Neural crest cell (in vitro differentiated cells): Measurements from ENCODE around the gene DLEU7. TPM values are rescaled to one million over a fixed set of nuclear protein-coding genes. Genes with fewer than 3 reads are reported as not detected.

Source experiments
- DNase-seq: peaks from one replicate; pipeline ENCODE4 v3.0.0; 2021; ENCODE audit warnings: low read depth, mixed read lengths, low spot score
- H3K27ac Mint-ChIP-seq: one replicate; pipeline ENCODE4 v1.8.0; 2021; ENCODE audit warnings: mild to moderate bottlenecking, mixed read lengths; ENCODE audit not compliant: unreplicated experiment
- H3K27me3 Mint-ChIP-seq: 2 replicates; pipeline ENCODE4 v1.8.0; 2021; ENCODE audit warnings: low read depth, mild to moderate bottlenecking, mixed read lengths
- H3K36me3 Mint-ChIP-seq: 2 replicates; pipeline ENCODE4 v1.8.0; 2021; ENCODE audit warnings: low read depth, mild to moderate bottlenecking, mixed read lengths
- H3K4me1 Mint-ChIP-seq: 2 replicates; pipeline ENCODE4 v1.8.0; 2021; ENCODE audit warnings: mixed read lengths
- H3K4me3 Mint-ChIP-seq: one replicate; pipeline ENCODE4 v1.8.0; 2021; ENCODE audit warnings: mild to moderate bottlenecking, mixed read lengths
- H3K9me3 Mint-ChIP-seq: 2 replicates; pipeline ENCODE4 v1.8.0; 2021; ENCODE audit warnings: mixed read lengths
- total RNA-seq: library from RNA; stranded (reverse); gene quantifications from 2 replicates; pipeline ENCODE4 v1.2.1, GENCODE V29; 2021
- TF ChIP-seq, protein P1 (sequence below): fragments of 200-600 bp; sonication (generic); conservative IDR thresholded peaks from 2 replicates; pipeline ENCODE4 v1.5.0; 2021; ENCODE audit warnings: antibody characterized with exemption, mild to moderate bottlenecking

The DLEU7 gene
- total RNA-seq, 1 donor from 2014 or later: 0.51 TPM

- H3K27ac Mint-ChIP-seq: no peak overlapping the region
- TF ChIP-seq, protein P1, sequence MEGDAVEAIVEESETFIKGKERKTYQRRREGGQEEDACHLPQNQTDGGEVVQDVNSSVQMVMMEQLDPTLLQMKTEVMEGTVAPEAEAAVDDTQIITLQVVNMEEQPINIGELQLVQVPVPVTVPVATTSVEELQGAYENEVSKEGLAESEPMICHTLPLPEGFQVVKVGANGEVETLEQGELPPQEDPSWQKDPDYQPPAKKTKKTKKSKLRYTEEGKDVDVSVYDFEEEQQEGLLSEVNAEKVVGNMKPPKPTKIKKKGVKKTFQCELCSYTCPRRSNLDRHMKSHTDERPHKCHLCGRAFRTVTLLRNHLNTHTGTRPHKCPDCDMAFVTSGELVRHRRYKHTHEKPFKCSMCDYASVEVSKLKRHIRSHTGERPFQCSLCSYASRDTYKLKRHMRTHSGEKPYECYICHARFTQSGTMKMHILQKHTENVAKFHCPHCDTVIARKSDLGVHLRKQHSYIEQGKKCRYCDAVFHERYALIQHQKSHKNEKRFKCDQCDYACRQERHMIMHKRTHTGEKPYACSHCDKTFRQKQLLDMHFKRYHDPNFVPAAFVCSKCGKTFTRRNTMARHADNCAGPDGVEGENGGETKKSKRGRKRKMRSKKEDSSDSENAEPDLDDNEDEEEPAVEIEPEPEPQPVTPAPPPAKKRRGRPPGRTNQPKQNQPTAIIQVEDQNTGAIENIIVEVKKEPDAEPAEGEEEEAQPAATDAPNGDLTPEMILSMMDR: peak; percentile 28
Observed at GRCh38 chr13:50805805-50806204, 37.7 kb downstream of the DLEU7 start.

DNA sequence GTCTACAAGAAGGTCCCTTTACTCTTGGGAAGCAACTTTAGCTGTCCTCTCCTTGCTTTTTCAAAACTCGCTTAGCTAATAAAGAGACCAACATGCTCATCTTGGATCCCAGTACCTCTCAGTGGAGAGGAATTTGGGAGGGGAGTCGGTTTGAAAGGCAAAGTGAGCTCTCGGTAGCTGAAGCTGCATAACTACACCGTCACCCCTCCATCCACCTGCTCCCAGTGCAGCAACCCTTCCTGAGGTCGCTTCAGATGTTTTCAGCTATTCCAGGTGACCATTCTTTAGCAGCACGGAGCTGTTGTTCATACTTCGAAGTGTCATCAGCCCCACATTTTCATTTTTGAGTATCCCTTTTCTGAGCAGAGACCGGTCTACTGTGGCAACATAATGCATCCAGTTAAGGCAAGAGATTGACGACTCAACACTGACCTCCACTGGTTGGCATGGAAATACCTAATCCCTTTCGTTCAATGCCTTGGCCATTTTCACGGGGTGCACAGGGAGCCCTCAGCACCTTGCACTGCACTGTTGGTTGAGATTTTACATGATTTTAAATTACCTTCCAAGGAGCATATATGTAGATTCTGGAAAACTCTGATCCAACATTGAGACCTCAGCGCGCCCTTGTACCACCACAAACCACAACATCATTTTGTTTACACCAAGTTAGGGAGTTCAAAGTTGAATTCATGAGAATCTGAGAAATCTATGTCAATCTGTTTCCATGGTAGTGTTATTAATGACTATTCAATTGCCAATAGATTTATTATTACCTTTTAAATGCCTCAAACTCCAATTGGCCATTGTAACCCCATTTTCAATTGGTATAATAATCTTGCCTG is 42.2 kb downstream of the DLEU7 start:
- no peaks in the 10 kb centered on the region for H3K27me3 Mint-ChIP-seq
- peaks cover 32% of the 10 kb centered on the region for H3K4me1 Mint-ChIP-seq
- DNase-seq: peak; percentile 73
- TF ChIP-seq, protein P1: peak; percentile 85
- peaks cover 3% of the 10 kb centered on the region for H3K36me3 Mint-ChIP-seq
- H3K4me3 Mint-ChIP-seq: peak overlapping the region; percentile 3
- H3K27ac Mint-ChIP-seq: no peak overlapping the region
- H3K9me3 Mint-ChIP-seq: peaks cover 5% of the 10 kb centered on the region

More at GRCh38 chr13:50805805-50806204, 37.7 kb downstream of the DLEU7 start:
- Mint-ChIP-seq H3K9me3 (peaks cover 5% of the 10 kb centered on the region), H3K36me3 (peaks cover 3% of the 10 kb centered on the region), H3K4me3 (no peak overlapping the region), H3K27me3 (no peaks in the 10 kb centered on the region), H3K4me1 (peaks cover 18% of the 10 kb centered on the region)
- DNase-seq: no peak

DNA sequence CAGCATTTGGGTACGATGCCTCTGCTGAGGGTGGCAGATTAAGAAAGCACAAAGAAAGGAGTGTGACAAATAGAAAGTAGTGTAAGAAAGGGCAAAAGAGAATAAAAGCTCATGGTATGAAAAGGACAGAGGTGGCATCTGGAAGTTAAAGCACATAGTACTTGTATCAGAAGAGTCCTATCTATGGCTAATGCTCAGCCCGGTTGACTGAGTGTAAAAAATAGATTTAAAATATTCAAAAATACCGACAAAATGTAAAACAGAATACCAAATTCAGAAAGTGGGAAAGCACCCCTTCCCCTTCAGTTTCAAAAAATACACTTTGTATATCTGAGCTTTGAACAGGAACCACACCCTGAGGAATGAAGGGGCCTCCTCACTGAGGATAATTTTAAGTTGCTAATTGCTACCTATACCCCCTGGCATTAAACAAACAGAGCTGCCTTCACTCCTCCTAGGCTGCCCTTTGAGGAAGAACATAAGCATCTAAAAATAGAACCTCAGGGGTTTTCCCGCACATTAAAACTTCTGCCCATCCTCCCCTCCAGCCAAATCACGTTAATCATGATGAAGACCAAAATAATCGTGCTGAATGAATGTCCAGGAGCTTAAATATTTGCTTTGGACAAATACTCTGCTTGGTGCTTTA is 43.3 kb downstream of the DLEU7 start:
- H3K4me1 Mint-ChIP-seq: peaks cover 32% of the 10 kb centered on the region
- no peaks in the 10 kb centered on the region for H3K36me3 Mint-ChIP-seq
- no peak overlapping the region for H3K27ac Mint-ChIP-seq
- no peaks in the 10 kb centered on the region for H3K9me3 Mint-ChIP-seq
- TF ChIP-seq, protein P1: no peak
- no peak overlapping the region for H3K4me3 Mint-ChIP-seq
- no peaks in the 10 kb centered on the region for H3K27me3 Mint-ChIP-seq
- DNase-seq: no peak

- Mint-ChIP-seq H3K36me3 (peaks cover under 1% of the 10 kb centered on the region), H3K27me3 (no peaks in the 10 kb centered on the region), H3K4me3 (no peak overlapping the region), H3K9me3 (peaks cover 1% of the 10 kb centered on the region), H3K27ac (no peak overlapping the region), H3K4me1 (peaks cover 32% of the 10 kb centered on the region)
- TF ChIP-seq, protein P1: no peak
- no peak for DNase-seq
Observed at GRCh38 chr13:50798923-50799322, 44.6 kb downstream of the DLEU7 start.

- Mint-ChIP-seq H3K27me3 (no peaks in the 10 kb centered on the region), H3K9me3 (peaks cover 7% of the 10 kb centered on the region), H3K4me3 (no peak overlapping the region), H3K4me1 (peaks cover 32% of the 10 kb centered on the region), H3K27ac (no peak overlapping the region), H3K36me3 (peaks cover 9% of the 10 kb centered on the region)
- TF ChIP-seq, protein P1: no peak
- no peak for DNase-seq
Observed at GRCh38 chr13:50797091-50797490, 46.4 kb downstream of the DLEU7 start.
